ENCODE measurements around the gene PKIG. TPM values are rescaled to one million over a fixed set of nuclear protein-coding genes. Genes with fewer than 3 reads are reported as not detected.

The PKIG gene
- total RNA-seq, 1 donor from 2014 or later, result 8.4 TPM

DNA sequence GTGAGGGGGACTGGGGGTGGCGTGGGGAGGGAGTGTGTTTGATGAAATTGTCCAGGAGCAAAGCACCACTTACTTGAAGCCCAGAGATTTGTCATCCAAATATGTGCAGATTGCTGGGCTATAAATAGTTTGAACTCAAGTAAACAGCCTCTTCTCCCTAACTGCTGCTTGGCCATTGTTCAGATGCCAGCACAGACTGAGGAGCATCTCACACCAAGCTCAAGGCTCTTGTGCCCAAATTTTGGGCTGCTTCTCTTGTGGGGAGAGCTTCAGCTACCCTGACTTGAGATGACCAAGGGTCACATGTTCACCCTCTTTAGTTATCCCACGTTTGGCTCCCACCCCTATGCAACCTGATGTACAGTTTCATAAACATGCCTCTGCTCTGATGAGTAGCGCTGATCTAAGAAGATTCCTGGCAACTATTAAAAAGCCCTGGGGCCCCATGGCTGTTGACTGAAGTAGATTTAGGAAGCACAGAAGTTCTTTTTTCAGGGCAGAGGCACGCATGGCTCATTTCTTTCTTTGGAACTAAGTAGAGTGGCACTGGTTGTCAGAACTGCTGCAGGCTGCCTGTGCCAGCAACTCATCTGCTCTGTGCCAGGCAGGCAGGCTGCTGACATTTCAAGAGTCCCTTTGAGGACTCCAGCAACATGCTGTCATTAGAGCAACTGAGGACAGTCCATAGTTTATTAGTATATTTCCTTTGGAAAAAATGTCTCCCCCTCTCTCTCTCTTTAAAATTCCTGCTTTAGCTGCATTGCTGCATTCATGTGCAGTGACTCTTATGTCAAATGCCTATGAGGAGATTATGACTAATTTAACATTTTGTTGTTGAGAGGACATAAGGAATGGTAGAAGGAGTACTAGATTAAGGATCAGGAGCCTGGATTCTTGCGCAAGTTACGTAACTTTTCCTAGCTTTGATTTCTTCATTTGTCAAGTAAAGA is 9.6 kb upstream of the PKIG start:
- Histone ChIP-seq H3K27me3 (ENCODE audit: control insufficient read depth, insufficient read depth, low read length) (no peaks in the 10 kb centered on the region), H3K4me3 (ENCODE audit: low read depth, low read length) (no peak overlapping the region), H3K36me3 (ENCODE audit: control insufficient read depth, insufficient read depth, low read length) (no peaks in the 10 kb centered on the region)
- DNase-seq (ENCODE audit: low read depth) (peak; percentile 94), FAIRE-seq (no peak)
- TF ChIP-seq, protein P1, sequence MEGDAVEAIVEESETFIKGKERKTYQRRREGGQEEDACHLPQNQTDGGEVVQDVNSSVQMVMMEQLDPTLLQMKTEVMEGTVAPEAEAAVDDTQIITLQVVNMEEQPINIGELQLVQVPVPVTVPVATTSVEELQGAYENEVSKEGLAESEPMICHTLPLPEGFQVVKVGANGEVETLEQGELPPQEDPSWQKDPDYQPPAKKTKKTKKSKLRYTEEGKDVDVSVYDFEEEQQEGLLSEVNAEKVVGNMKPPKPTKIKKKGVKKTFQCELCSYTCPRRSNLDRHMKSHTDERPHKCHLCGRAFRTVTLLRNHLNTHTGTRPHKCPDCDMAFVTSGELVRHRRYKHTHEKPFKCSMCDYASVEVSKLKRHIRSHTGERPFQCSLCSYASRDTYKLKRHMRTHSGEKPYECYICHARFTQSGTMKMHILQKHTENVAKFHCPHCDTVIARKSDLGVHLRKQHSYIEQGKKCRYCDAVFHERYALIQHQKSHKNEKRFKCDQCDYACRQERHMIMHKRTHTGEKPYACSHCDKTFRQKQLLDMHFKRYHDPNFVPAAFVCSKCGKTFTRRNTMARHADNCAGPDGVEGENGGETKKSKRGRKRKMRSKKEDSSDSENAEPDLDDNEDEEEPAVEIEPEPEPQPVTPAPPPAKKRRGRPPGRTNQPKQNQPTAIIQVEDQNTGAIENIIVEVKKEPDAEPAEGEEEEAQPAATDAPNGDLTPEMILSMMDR (IDR thresholded peaks at IDR 0.05; ENCODE audit: insufficient read depth, low read length, severe bottlenecking), result no peak

DNA sequence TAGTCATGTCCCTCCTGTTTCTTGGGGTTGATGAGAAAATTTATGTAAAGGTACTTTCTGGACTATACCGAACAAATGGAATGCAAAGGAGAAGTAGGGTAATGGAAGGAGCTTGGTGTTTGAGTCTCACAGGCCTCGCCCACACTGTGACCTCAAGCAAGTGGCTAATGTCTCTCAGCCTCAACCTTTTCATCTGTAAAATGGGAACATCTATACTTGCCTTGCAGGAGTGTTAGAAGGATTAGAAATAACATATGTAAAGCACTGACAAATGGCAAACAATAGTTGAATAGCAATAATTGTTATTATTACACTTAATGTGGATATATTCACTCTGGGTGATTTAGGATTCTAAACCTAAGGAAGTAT is 8.9 kb upstream of the PKIG start:
- no peak for DNase-seq (ENCODE audit: low read depth)
- Histone ChIP-seq H3K27me3 (ENCODE audit: control insufficient read depth, insufficient read depth, low read length) (no peaks in the 10 kb centered on the region), H3K36me3 (ENCODE audit: control insufficient read depth, insufficient read depth, low read length) (no peaks in the 10 kb centered on the region), H3K4me3 (ENCODE audit: low read depth, low read length) (no peak overlapping the region)
- TF ChIP-seq, protein P1 (IDR thresholded peaks at IDR 0.05; ENCODE audit: insufficient read depth, low read length, severe bottlenecking), result no peak
- no peak for FAIRE-seq

DNA sequence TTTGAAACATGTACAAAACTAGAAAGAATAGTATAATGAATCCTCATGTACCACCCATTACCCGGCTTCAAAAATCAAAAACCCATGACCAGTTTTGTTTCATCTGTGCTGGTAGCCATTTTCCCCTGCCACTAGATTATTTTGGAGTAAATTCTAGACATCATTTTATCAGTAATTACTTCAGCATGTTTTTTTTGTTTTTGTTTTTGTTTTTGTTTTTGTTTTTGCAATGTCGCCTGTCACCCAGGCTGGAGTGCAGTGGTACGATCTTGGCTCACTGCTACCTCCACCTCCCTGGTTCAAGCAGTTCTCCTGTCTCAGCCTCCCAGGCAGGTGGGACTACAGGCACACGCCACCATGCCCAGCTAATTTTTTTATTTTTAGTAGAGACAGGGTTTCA is 8.0 kb upstream of the PKIG start:
- Histone ChIP-seq H3K4me3 (ENCODE audit: low read depth, low read length) (no peak overlapping the region), H3K36me3 (ENCODE audit: control insufficient read depth, insufficient read depth, low read length) (no peaks in the 10 kb centered on the region), H3K27me3 (ENCODE audit: control insufficient read depth, insufficient read depth, low read length) (no peaks in the 10 kb centered on the region)
- TF ChIP-seq, protein P1 (IDR thresholded peaks at IDR 0.05; ENCODE audit: insufficient read depth, low read length, severe bottlenecking), result no peak
- no peak for DNase-seq (ENCODE audit: low read depth)
- no peak for FAIRE-seq

DNA sequence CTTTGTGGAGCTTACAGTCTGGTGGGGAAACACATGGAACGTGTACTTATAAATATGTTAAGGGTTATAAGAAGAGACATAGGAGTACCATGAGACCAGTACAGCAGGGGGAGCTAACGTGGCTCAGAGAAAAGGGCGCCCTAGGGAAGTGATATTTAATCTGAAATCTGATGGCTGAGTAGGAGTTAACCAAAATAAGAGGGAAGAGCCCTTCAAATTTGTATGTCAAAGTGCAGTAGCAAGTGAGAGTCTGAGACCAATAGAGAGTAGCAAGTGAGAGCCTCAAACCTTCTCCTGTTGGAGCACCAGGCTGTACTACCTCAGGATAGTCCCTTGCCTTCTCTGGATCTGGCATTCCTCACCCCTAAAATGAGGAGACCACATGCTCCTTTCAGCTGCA is 6.1 kb upstream of the PKIG start:
- TF ChIP-seq, protein P1 (IDR thresholded peaks at IDR 0.05; ENCODE audit: insufficient read depth, low read length, severe bottlenecking), result no peak
- no peak for FAIRE-seq
- Histone ChIP-seq H3K36me3 (ENCODE audit: control insufficient read depth, insufficient read depth, low read length) (no peaks in the 10 kb centered on the region), H3K27me3 (ENCODE audit: control insufficient read depth, insufficient read depth, low read length) (no peaks in the 10 kb centered on the region), H3K4me3 (ENCODE audit: low read depth, low read length) (no peak overlapping the region)
- DNase-seq (ENCODE audit: low read depth), result peak; percentile 23

DNA sequence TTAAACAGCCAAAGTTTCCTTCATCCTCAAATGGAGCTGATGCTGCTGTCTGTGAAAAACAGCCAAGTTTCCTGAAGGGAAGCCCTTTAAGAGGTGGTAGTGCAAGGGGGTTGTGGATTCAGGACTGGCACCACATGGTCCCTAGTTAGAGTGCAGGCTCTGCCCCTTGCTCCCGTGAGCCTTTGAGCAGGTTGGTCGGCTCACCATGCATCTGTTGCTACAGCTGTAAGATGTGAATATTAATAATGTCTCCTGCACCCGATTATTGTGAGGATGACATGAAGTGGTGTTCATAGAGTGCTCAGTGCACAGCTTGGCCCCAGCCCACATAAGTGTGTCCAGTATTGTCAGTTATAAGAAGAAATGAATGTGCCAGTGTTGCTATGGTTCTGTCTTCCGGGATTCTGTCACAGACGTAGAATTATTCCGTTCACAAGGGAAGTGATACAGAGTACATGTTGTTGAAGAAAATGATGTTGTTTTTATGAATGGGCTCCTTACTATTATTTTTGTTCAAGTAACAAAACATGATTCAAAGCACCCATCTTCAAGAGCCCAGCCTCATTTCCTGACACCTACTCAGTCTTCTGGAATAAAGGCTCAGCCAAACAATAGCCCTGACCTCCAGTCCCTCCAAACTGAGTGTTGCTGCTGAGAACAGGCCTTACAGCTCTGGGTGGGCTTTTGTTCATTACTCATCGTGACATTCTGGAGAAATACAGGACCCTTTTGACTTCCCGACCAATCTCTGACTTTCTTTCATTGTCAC is 2.9 kb upstream of the PKIG start:
- DNase-seq (ENCODE audit: low read depth) (no peak), FAIRE-seq (no peak)
- TF ChIP-seq, protein P1 (IDR thresholded peaks at IDR 0.05; ENCODE audit: insufficient read depth, low read length, severe bottlenecking), result no peak
- no peaks in the 10 kb centered on the region for H3K36me3 ChIP-seq (ENCODE audit: control insufficient read depth, insufficient read depth, low read length)
- H3K27me3 ChIP-seq (ENCODE audit: control insufficient read depth, insufficient read depth, low read length), result no peaks in the 10 kb centered on the region
- no peak overlapping the region for H3K4me3 ChIP-seq (ENCODE audit: low read depth, low read length)

All from bronchial epithelial cell (primary cell).